Stimulated activated CD8-positive, alpha-beta memory T cell treated with anti-CD3 and anti-CD28 coated beads, Interleukin-7, amount 100 ng/mL, for 4 hours (primary cell): ENCODE results near the gene VEPH1.

Experiments used
- DNase-seq, 2 donors: peaks; one replicate each; pipeline ENCODE4 v3.0.0-alpha.2; 2020; ENCODE audit warnings: low read depth in 2 of 2

The VEPH1 gene

GRCh38 chr3:157502916-157503595 lies at the start of gene VEPH1:
Gene VEPH1, minus strand, starts transcription at chr3:157503416. Its CDS starts 8,067 bp downstream, at chr3:157495349.
- no peak for DNase-seq

GRCh38 chr3:157551961-157552360 lies 48.7 kb upstream of the VEPH1 start:
- DNase-seq, result no peak

- DNase-seq, result no peak
Measured at GRCh38 chr3:157549498-157549897, 46.3 kb upstream of the VEPH1 start.

GRCh38 chr3:157544501-157545130 lies 41.4 kb upstream of the VEPH1 start:
- no peak for DNase-seq

GRCh38 chr3:157543501-157544035 lies 40.4 kb upstream of the VEPH1 start:
- no peak for DNase-seq

- no peak for DNase-seq
Measured at GRCh38 chr3:157542711-157543500, 39.7 kb upstream of the VEPH1 start.

GRCh38 chr3:157541506-157542236 lies 38.5 kb upstream of the VEPH1 start:
- DNase-seq, result no peak

- DNase-seq, result no peak
Measured at GRCh38 chr3:157540656-157541055, 37.4 kb upstream of the VEPH1 start.

GRCh38 chr3:157535667-157536066 lies 32.5 kb upstream of the VEPH1 start:
- DNase-seq, result no peak

GRCh38 chr3:157534725-157535161 lies 31.5 kb upstream of the VEPH1 start:
- no peak for DNase-seq

- DNase-seq, result no peak
Measured at GRCh38 chr3:157533298-157534070, 30.3 kb upstream of the VEPH1 start.

GRCh38 chr3:157532529-157533297 lies 29.5 kb upstream of the VEPH1 start:
- no peak for DNase-seq

- DNase-seq, result no peak
Measured at GRCh38 chr3:157531771-157532170, 28.6 kb upstream of the VEPH1 start.

- DNase-seq, result no peak
Measured at GRCh38 chr3:157531301-157531660, 28.1 kb upstream of the VEPH1 start.

- DNase-seq, result no peak
Measured at GRCh38 chr3:157530637-157531300, 27.6 kb upstream of the VEPH1 start.

- DNase-seq, result no peak
Measured at GRCh38 chr3:157529751-157530150, 26.5 kb upstream of the VEPH1 start.

- no peak for DNase-seq
Measured at GRCh38 chr3:157529085-157529484, 25.9 kb upstream of the VEPH1 start.

- DNase-seq, result no peak
Measured at GRCh38 chr3:157527131-157527881, 24.1 kb upstream of the VEPH1 start.

- DNase-seq, result no peak
Measured at GRCh38 chr3:157526036-157526435, 22.8 kb upstream of the VEPH1 start.
